IMR-90 (cell line): Measurements from ENCODE around the gene ALS2CL. TPM values are rescaled to one million over a fixed set of nuclear protein-coding genes. Genes with fewer than 3 reads are reported as not detected.

Source experiments
- ATAC-seq: fragments of 200-7000 bp; cut with Tn5 transposase; 2 replicates; pipeline ENCODE4 v1.9.1; 2020; ENCODE audit warnings: low read depth, mild to moderate bottlenecking, moderate library complexity
- BruUV-seq: library from RNA; stranded (reverse); fragments of 400-500 nt; replicated peaks from 2 replicates; lab custom pipeline; 2021; lab: Mats Ljungman, UMichigan
- CTCF ChIA-PET: fragments of 300-600 bp; formaldehyde crosslinking; extraction: SDS; loops from one replicate; lab custom pipeline; 2021; ENCODE audit warnings: antibody characterized with exemption; lab: Yijun Ruan, JAX
- POLR2A ChIA-PET: fragments of 300-600 bp; sonication (Branson Sonifier 250); formaldehyde crosslinking; loops from one replicate; lab custom pipeline; 2022; ENCODE audit warnings: antibody characterized with exemption; ENCODE audit not compliant: unreplicated experiment; lab: Charles Lee
- DNase-seq: peaks from one replicate; pipeline ENCODE4 v3.0.0; 2013
- H2AFZ ChIP-seq: replicated peaks from 2 replicates; pipeline ENCODE3; 2013; ENCODE audit warnings: low read length, mild to moderate bottlenecking; ENCODE audit not compliant: poor library complexity
- H2AK5ac ChIP-seq: 2 replicates; pipeline ENCODE4 v1.6.1; 2013; ENCODE audit warnings: low read depth, low read length, inconsistent platforms
- H2AK9ac ChIP-seq: replicated peaks from 2 replicates; pipeline ENCODE3; 2013; ENCODE audit warnings: mild to moderate bottlenecking, low read depth, low read length, moderate library complexity; ENCODE audit not compliant: poor library complexity
- H2BK120ac ChIP-seq: 2 replicates; pipeline ENCODE4 v1.6.1; 2013; ENCODE audit warnings: low read depth, low read length, inconsistent platforms
- H2BK15ac ChIP-seq: 3 replicates; pipeline ENCODE4 v1.6.1; 2013; ENCODE audit warnings: low read depth, low read length, inconsistent platforms
- H2BK20ac ChIP-seq: 2 replicates; pipeline ENCODE4 v1.6.1; 2013; ENCODE audit warnings: low read depth, mild to moderate bottlenecking, inconsistent platforms, low read length, moderate library complexity
- H2BK5ac ChIP-seq: 2 replicates; pipeline ENCODE4 v1.6.1; 2013; ENCODE audit warnings: mild to moderate bottlenecking, low read depth, low read length, inconsistent platforms; ENCODE audit not compliant: poor library complexity, severe bottlenecking
- H3K14ac ChIP-seq: replicated peaks from 2 replicates; pipeline ENCODE4 v1.6.1; 2013; ENCODE audit warnings: low read depth, low read length, inconsistent platforms
- H3K18ac ChIP-seq: 2 replicates; pipeline ENCODE4 v1.6.1; 2013; ENCODE audit warnings: low read depth, low read length, control low read depth
- H3K23ac ChIP-seq: 2 replicates; pipeline ENCODE4 v1.6.1; 2013; ENCODE audit warnings: low read depth, low read length, inconsistent platforms
- H3K27ac ChIP-seq: 2 replicates; pipeline ENCODE4 v1.5.1; 2013; ENCODE audit warnings: mild to moderate bottlenecking, control low read depth, low read length; ENCODE audit not compliant: insufficient read depth
- H3K27me3 ChIP-seq: 2 replicates; pipeline ENCODE4 v1.6.1; 2013; ENCODE audit warnings: low read length; ENCODE audit not compliant: control insufficient read depth, insufficient read depth
- H3K36me3 ChIP-seq: 2 replicates; pipeline ENCODE4 v1.6.1; 2013; ENCODE audit warnings: low read length, mixed read lengths; ENCODE audit not compliant: control insufficient read depth, insufficient read depth
- H3K4ac ChIP-seq: 2 replicates; pipeline ENCODE4 v1.6.1; 2013; ENCODE audit warnings: low read depth, low read length, inconsistent platforms
- H3K4me1 ChIP-seq: 2 replicates; pipeline ENCODE4 v1.6.1; 2013; ENCODE audit warnings: low read length, mixed read lengths; ENCODE audit not compliant: control insufficient read depth, insufficient read depth
- H3K4me2 ChIP-seq: 2 replicates; pipeline ENCODE4 v1.6.1; 2013; ENCODE audit warnings: low read depth, mild to moderate bottlenecking, control low read depth, low read length, moderate library complexity
- H3K4me3 ChIP-seq: 2 replicates; pipeline ENCODE4 v1.5.1; 2013; ENCODE audit warnings: low read depth, mild to moderate bottlenecking, control low read depth, low read length, moderate library complexity; ENCODE audit not compliant: insufficient read depth
- H3K56ac ChIP-seq: 2 replicates; pipeline ENCODE4 v1.6.1; 2013; ENCODE audit warnings: low read length, inconsistent platforms; ENCODE audit not compliant: insufficient read depth; ENCODE audit errors: extremely low read depth
- H3K79me1 ChIP-seq, 2 experiments: 2 replicates each; pipeline ENCODE4 v1.6.1; 2013; ENCODE audit warnings: low read length in 2 of 2, inconsistent platforms in 1 of 2, low read depth in 1 of 2
- H3K9ac ChIP-seq: 2 replicates; pipeline ENCODE4 v1.6.1; 2013; ENCODE audit warnings: low read depth, low read length, control low read depth
- H3K9me1 ChIP-seq: 2 replicates; pipeline ENCODE4 v1.6.1; 2013; ENCODE audit warnings: low read length, inconsistent platforms; ENCODE audit not compliant: insufficient read depth
- H3K9me3 ChIP-seq: 2 replicates; pipeline ENCODE4 v1.6.1; 2013; ENCODE audit warnings: low read length; ENCODE audit not compliant: control insufficient read depth, insufficient read depth
- H4K20me1 ChIP-seq: 2 replicates; pipeline ENCODE4 v1.6.1; 2013; ENCODE audit warnings: low read length, inconsistent platforms; ENCODE audit not compliant: insufficient read depth
- H4K5ac ChIP-seq: 2 replicates; pipeline ENCODE4 v1.6.1; 2013; ENCODE audit warnings: mild to moderate bottlenecking, low read depth, low read length, control low read depth
- H4K8ac ChIP-seq, 2 experiments: 2 replicates each; pipeline ENCODE4 v1.6.1; 2013; ENCODE audit warnings: low read depth in 2 of 2, low read length in 2 of 2, control low read depth in 1 of 2, inconsistent platforms in 1 of 2
- H4K91ac ChIP-seq: 2 replicates; pipeline ENCODE4 v1.6.1; 2013; ENCODE audit warnings: low read depth, low read length, inconsistent platforms; ENCODE audit not compliant: insufficient read depth
- CEBPB ChIP-seq: IDR thresholded peaks from 2 replicates; pipeline ENCODE4 v1.6.1; 2012; ENCODE audit warnings: low read depth, low read length, improper control_type of control experiment
- CHD1 ChIP-seq: IDR thresholded peaks from 2 replicates; pipeline ENCODE4 v1.6.1; 2012; ENCODE audit warnings: low read depth, low read length, improper control_type of control experiment
- MXI1 ChIP-seq: IDR thresholded peaks from 2 replicates; pipeline ENCODE4 v1.6.1; 2012; ENCODE audit warnings: low read depth, mild to moderate bottlenecking, low read length, moderate library complexity, borderline replicate concordance
- SMC3 ChIP-seq: fragments of 150-350 bp; IDR thresholded peaks from 2 replicates; pipeline ENCODE4 v1.6.1; 2016; ENCODE audit warnings: low read depth, mild to moderate bottlenecking, antibody characterized with exemption, low read length, moderate library complexity
- WGBS, 2 experiments: methylation state at CpG; one replicate each; pipeline versions ENCODE4 v1.1.5 to v1.1.7; 2013; ENCODE audit warnings: missing lambda C conversion rate in 2 of 2; ENCODE audit not compliant: insufficient read length in 1 of 2; ENCODE audit errors: extremely low coverage in 2 of 2; 5-methylcytosine and 5-hydroxymethylcytosine counted together
- dilution Hi-C: fragments of 300-500 bp; cut with HindIII; formaldehyde crosslinking; loops from one replicate; pipeline ENCODE4 v1.14.3; 2018; ENCODE audit warnings: low sequenced_read_pairs; ENCODE audit not compliant: unreplicated experiment
- in situ Hi-C: fragments of 300-500 bp; cut with MboI; formaldehyde crosslinking; loops from 3 replicates; pipeline ENCODE4 v1.14.3; 2019; ENCODE audit warnings: low sequenced_read_pairs, inconsistent platforms, mixed read lengths
- intact Hi-C: fragments of 100-400 bp; cut with micrococcal nuclease; formaldehyde crosslinking; loops from 2 replicates; pipeline ENCODE4 v1.10.0; 2022
- polyA plus RNA-seq, 3 experiments: library from polyadenylated mRNA; depleted of rRNA; stranded (reverse); fragments of >200 nt; gene quantifications; 2 replicates each; pipeline ENCODE4 v1.2.3, GENCODE V29; 2012; ENCODE audit warnings: low replicate concordance in 1 of 3
- total RNA-seq: library from RNA; depleted of rRNA; stranded (reverse); fragments of >200 nt; gene quantifications from 2 replicates; pipeline ENCODE4 v1.2.3, GENCODE V29; 2012

Gene ALS2CL
- total and polyA plus RNA-seq, 2 of the 4 experiments (the other 2 are of a cell fraction) = 2.2 to 4.8 TPM

GRCh38 chr3:46713898-46714552, 20.5 kb upstream of the ALS2CL start:
- no peak for DNase-seq
- Histone ChIP-seq H3K4me3 (no peak overlapping the region), H3K79me1 (no peaks in the 10 kb centered on the region), H3K18ac (no peak overlapping the region), H2BK20ac (no peak overlapping the region), H2AK9ac (no peak overlapping the region), H3K4me2 (no peak overlapping the region), H3K27me3 (peaks cover 47% of the 10 kb centered on the region), H4K91ac (no peak overlapping the region), H3K9ac (no peak overlapping the region), H3K14ac (no peak overlapping the region), H3K4me1 (no peaks in the 10 kb centered on the region), H3K9me3 (no peaks in the 10 kb centered on the region), H3K56ac (no peak overlapping the region), H2AFZ (peak overlapping the region; percentile 44), H4K8ac (no peak overlapping the region), H2BK120ac (no peak overlapping the region), H2BK15ac (no peak overlapping the region), H3K9me1 (no peaks in the 10 kb centered on the region), H3K36me3 (no peaks in the 10 kb centered on the region), H3K27ac (no peak overlapping the region), H3K4ac (no peak overlapping the region), H4K20me1 (no peaks in the 10 kb centered on the region), H3K23ac (no peak overlapping the region), H2BK5ac (no peak overlapping the region), H4K5ac (no peak overlapping the region), H2AK5ac (no peak overlapping the region)
- in situ Hi-C loops = loop anchor here (25.0 kb wide), 1 partner anchor 648 kb away; no protein-coding TSS in a partner anchor
- CTCF ChIA-PET = no interaction called here
- ATAC-seq = no peak
- POLR2A ChIA-PET = no interaction called here
- dilution Hi-C loops = no loop called here
- TF ChIP-seq MXI1 = no peak
- TF ChIP-seq SMC3 = no peak
- no peak for TF ChIP-seq CHD1
- no peak for TF ChIP-seq CEBPB
- no TSS peak for BruUV-seq
- WGBS, 2 experiments = 86% methylated on average over 11 of the region's 22 CpGs; no CpG with 5 or more reads in 1 of the 2 experiments
- intact Hi-C loops = no loop called here
